DOHH2 (cell line): ENCODE measurements around the gene GJD3.

Experiments
- CTCF ChIP-seq: fragments of 200-600 bp; sonication (generic); IDR thresholded peaks from one replicate; pipeline ENCODE4 v1.5.1; 2014; ENCODE audit warnings: antibody characterized with exemption, mild to moderate bottlenecking, low read depth, low read length; ENCODE audit not compliant: poor library complexity, severe bottlenecking
- EZH2phosphoT487 ChIP-seq: fragments of 200-600 bp; sonication (generic); IDR thresholded peaks from 2 replicates; pipeline ENCODE4 v1.6.1; 2017; ENCODE audit warnings: borderline replicate concordance, mild to moderate bottlenecking, antibody characterized with exemption, low read length, moderate library complexity, mixed read lengths

- TF ChIP-seq CTCF = no peak
- TF ChIP-seq EZH2phosphoT487 = no peak
Measured at GRCh38 chr17:40364121-40364861, at the start of gene GJD3.
